Measurements from ENCODE around the gene YWHAE. TPM values are rescaled to one million over a fixed set of nuclear protein-coding genes. Genes with fewer than 3 reads are reported as not detected.

Gene YWHAE
- total and polyA plus RNA-seq, 2 of the 4 experiments (the other 2 are of a cell fraction), result 358 to 774 TPM

DNA sequence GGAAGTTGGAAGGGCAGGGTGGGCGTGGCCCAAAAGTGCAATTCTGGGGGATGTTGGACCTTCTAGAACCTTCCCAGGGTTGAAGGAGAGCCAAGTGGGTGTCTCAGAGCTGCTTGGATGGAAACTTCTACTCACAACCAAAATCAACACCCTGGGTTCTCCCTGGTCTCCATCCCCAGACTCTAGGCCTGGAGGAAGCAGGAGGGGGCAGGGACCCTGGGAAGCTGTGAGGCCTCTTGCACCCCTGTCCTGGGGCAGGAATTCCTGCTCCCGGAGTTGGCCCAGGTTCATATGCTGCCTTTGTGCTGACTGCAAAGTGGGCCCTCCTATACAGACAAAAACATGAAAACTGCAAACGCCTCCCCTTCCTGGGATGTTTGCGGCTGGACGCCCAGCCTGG, 95.5 kb downstream of the YWHAE start:
- Histone ChIP-seq H3K14ac (replicated peaks; ENCODE audit: low read depth, low read length) (no peak overlapping the region), H3K4me3 (ENCODE audit: insufficient read depth, low read depth, low read length) (no peak overlapping the region), H3K79me1 (ENCODE audit: low read depth in 1 of 2, low read length in 2 of 2) (no peaks in the 10 kb centered on the region), H4K8ac (ENCODE audit: low read depth in 2 of 2, low read length in 2 of 2) (no peak overlapping the region), H4K20me1 (ENCODE audit: insufficient read depth, low read length) (no peaks in the 10 kb centered on the region), H3K9me1 (ENCODE audit: insufficient read depth, low read length) (no peaks in the 10 kb centered on the region), H3K27ac (ENCODE audit: insufficient read depth, low read length) (no peak overlapping the region), H2AK9ac (replicated peaks; ENCODE audit: low read depth, low read length, poor library complexity) (no peak overlapping the region), H3K36me3 (ENCODE audit: control insufficient read depth, insufficient read depth, low read length) (no peaks in the 10 kb centered on the region), H3K4ac (ENCODE audit: low read depth, low read length) (no peak overlapping the region), H4K91ac (ENCODE audit: insufficient read depth, low read depth, low read length) (no peak overlapping the region), H3K56ac (ENCODE audit: extremely low read depth, insufficient read depth, low read length) (no peak overlapping the region), H2BK20ac (ENCODE audit: low read depth, low read length) (no peak overlapping the region), H3K4me2 (ENCODE audit: low read depth, low read length) (no peak overlapping the region), H2BK120ac (ENCODE audit: low read depth, low read length) (no peak overlapping the region), H3K9ac (ENCODE audit: low read depth, low read length) (no peak overlapping the region), H3K9me3 (ENCODE audit: control insufficient read depth, insufficient read depth, low read length) (no peaks in the 10 kb centered on the region), H4K5ac (ENCODE audit: low read depth, low read length) (no peak overlapping the region), H2BK5ac (ENCODE audit: low read depth, low read length, poor library complexity, severe bottlenecking) (no peak overlapping the region), H3K18ac (ENCODE audit: low read depth, low read length) (no peak overlapping the region), H3K4me1 (ENCODE audit: control insufficient read depth, insufficient read depth, low read length) (no peaks in the 10 kb centered on the region), H2AFZ (replicated peaks; ENCODE audit: low read length, poor library complexity) (no peak overlapping the region), H2BK15ac (ENCODE audit: low read depth, low read length) (no peak overlapping the region), H3K23ac (ENCODE audit: low read depth, low read length) (no peak overlapping the region), H3K27me3 (ENCODE audit: control insufficient read depth, insufficient read depth, low read length) (peaks cover 47% of the 10 kb centered on the region), H2AK5ac (ENCODE audit: low read depth, low read length) (no peak overlapping the region)
- intact Hi-C loops (cut with micrococcal nuclease) (no loop called here), dilution Hi-C loops (cut with HindIII; ENCODE audit: low sequenced_read_pairs, unreplicated experiment) (no loop called here), in situ Hi-C loops (cut with MboI; ENCODE audit: low sequenced_read_pairs) (no loop called here)
- WGBS, 2 experiments (ENCODE audit: extremely low coverage in 2 of 2, insufficient read length in 1 of 2), result no CpG with 5 or more reads among the region's 5 CpGs
- ATAC-seq (ENCODE audit: low read depth) (no peak), DNase-seq (no peak)
- CTCF ChIA-PET, result no interaction called here
- POLR2A ChIA-PET (ENCODE audit: unreplicated experiment), result interaction anchor here (0.5 kb wide), 1 partner anchor 89 kb away, joined by 4 read pairs; no protein-coding TSS in a partner anchor
- TF ChIP-seq, protein P1, sequence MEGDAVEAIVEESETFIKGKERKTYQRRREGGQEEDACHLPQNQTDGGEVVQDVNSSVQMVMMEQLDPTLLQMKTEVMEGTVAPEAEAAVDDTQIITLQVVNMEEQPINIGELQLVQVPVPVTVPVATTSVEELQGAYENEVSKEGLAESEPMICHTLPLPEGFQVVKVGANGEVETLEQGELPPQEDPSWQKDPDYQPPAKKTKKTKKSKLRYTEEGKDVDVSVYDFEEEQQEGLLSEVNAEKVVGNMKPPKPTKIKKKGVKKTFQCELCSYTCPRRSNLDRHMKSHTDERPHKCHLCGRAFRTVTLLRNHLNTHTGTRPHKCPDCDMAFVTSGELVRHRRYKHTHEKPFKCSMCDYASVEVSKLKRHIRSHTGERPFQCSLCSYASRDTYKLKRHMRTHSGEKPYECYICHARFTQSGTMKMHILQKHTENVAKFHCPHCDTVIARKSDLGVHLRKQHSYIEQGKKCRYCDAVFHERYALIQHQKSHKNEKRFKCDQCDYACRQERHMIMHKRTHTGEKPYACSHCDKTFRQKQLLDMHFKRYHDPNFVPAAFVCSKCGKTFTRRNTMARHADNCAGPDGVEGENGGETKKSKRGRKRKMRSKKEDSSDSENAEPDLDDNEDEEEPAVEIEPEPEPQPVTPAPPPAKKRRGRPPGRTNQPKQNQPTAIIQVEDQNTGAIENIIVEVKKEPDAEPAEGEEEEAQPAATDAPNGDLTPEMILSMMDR (conservative IDR thresholded peaks at IDR 0.05; ENCODE audit: low read depth, low read length), result no peak
- no peak for TF ChIP-seq SMC3 (IDR thresholded peaks at IDR 0.05; ENCODE audit: low read depth, low read length)
- TF ChIP-seq CEBPB (IDR thresholded peaks at IDR 0.05; ENCODE audit: low read depth, low read length), result no peak
- no peak for TF ChIP-seq MAFK (IDR thresholded peaks at IDR 0.05; ENCODE audit: low read depth, low read length)
- no peak for TF ChIP-seq RFX5 (IDR thresholded peaks at IDR 0.05; ENCODE audit: low read depth, low read length)
- TF ChIP-seq RAD21 (IDR thresholded peaks at IDR 0.05; ENCODE audit: low read length), result no peak
- TF ChIP-seq, protein P2, sequence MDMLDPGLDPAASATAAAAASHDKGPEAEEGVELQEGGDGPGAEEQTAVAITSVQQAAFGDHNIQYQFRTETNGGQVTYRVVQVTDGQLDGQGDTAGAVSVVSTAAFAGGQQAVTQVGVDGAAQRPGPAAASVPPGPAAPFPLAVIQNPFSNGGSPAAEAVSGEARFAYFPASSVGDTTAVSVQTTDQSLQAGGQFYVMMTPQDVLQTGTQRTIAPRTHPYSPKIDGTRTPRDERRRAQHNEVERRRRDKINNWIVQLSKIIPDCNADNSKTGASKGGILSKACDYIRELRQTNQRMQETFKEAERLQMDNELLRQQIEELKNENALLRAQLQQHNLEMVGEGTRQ (IDR thresholded peaks at IDR 0.05; ENCODE audit: low read depth, low read length), result no peak
- no peak for TF ChIP-seq CHD1 (IDR thresholded peaks at IDR 0.05; ENCODE audit: low read depth, low read length)
- TF ChIP-seq, protein P3, sequence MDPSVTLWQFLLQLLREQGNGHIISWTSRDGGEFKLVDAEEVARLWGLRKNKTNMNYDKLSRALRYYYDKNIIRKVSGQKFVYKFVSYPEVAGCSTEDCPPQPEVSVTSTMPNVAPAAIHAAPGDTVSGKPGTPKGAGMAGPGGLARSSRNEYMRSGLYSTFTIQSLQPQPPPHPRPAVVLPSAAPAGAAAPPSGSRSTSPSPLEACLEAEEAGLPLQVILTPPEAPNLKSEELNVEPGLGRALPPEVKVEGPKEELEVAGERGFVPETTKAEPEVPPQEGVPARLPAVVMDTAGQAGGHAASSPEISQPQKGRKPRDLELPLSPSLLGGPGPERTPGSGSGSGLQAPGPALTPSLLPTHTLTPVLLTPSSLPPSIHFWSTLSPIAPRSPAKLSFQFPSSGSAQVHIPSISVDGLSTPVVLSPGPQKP (IDR thresholded peaks at IDR 0.05; ENCODE audit: borderline replicate concordance, low read depth, low read length), result no peak
- no peak for TF ChIP-seq RCOR1 (IDR thresholded peaks at IDR 0.05; ENCODE audit: insufficient replicate concordance, low read length)
- no peak for TF ChIP-seq MXI1 (IDR thresholded peaks at IDR 0.05; ENCODE audit: borderline replicate concordance, low read depth, low read length)
- no peak for TF ChIP-seq MAZ (IDR thresholded peaks at IDR 0.05; ENCODE audit: borderline replicate concordance, low read depth, low read length)
- no peak for TF ChIP-seq NFE2L2 (IDR thresholded peaks at IDR 0.05; ENCODE audit: low read depth, low read length)
- no TSS peak for BruUV-seq (replicated peaks)
